IMR-90 (cell line): ENCODE results near the gene TSPAN3. TPM values are rescaled to one million over a fixed set of nuclear protein-coding genes. Genes with fewer than 3 reads are reported as not detected.

Experiments used
- ATAC-seq: fragments of 200-7000 bp; cut with Tn5 transposase; 2 replicates; pipeline ENCODE4 v1.9.1; 2020; ENCODE audit warnings: low read depth, mild to moderate bottlenecking, moderate library complexity
- BruUV-seq: library from RNA; stranded (reverse); fragments of 400-500 nt; replicated peaks from 2 replicates; lab custom pipeline; 2021; lab: Mats Ljungman, UMichigan
- CTCF ChIA-PET: fragments of 300-600 bp; formaldehyde crosslinking; extraction: SDS; loops from one replicate; lab custom pipeline; 2021; ENCODE audit warnings: antibody characterized with exemption; lab: Yijun Ruan, JAX
- POLR2A ChIA-PET: fragments of 300-600 bp; sonication (Branson Sonifier 250); formaldehyde crosslinking; loops from one replicate; lab custom pipeline; 2022; ENCODE audit warnings: antibody characterized with exemption; ENCODE audit not compliant: unreplicated experiment; lab: Charles Lee
- DNase-seq: peaks from one replicate; pipeline ENCODE4 v3.0.0; 2013
- H2AFZ ChIP-seq: replicated peaks from 2 replicates; pipeline ENCODE3; 2013; ENCODE audit warnings: low read length, mild to moderate bottlenecking; ENCODE audit not compliant: poor library complexity
- H2AK5ac ChIP-seq: 2 replicates; pipeline ENCODE4 v1.6.1; 2013; ENCODE audit warnings: low read depth, low read length, inconsistent platforms
- H2AK9ac ChIP-seq: replicated peaks from 2 replicates; pipeline ENCODE3; 2013; ENCODE audit warnings: mild to moderate bottlenecking, low read depth, low read length, moderate library complexity; ENCODE audit not compliant: poor library complexity
- H2BK120ac ChIP-seq: 2 replicates; pipeline ENCODE4 v1.6.1; 2013; ENCODE audit warnings: low read depth, low read length, inconsistent platforms
- H2BK15ac ChIP-seq: 3 replicates; pipeline ENCODE4 v1.6.1; 2013; ENCODE audit warnings: low read depth, low read length, inconsistent platforms
- H2BK20ac ChIP-seq: 2 replicates; pipeline ENCODE4 v1.6.1; 2013; ENCODE audit warnings: low read depth, mild to moderate bottlenecking, inconsistent platforms, low read length, moderate library complexity
- H2BK5ac ChIP-seq: 2 replicates; pipeline ENCODE4 v1.6.1; 2013; ENCODE audit warnings: mild to moderate bottlenecking, low read depth, low read length, inconsistent platforms; ENCODE audit not compliant: poor library complexity, severe bottlenecking
- H3K14ac ChIP-seq: replicated peaks from 2 replicates; pipeline ENCODE4 v1.6.1; 2013; ENCODE audit warnings: low read depth, low read length, inconsistent platforms
- H3K18ac ChIP-seq: 2 replicates; pipeline ENCODE4 v1.6.1; 2013; ENCODE audit warnings: low read depth, low read length, control low read depth
- H3K23ac ChIP-seq: 2 replicates; pipeline ENCODE4 v1.6.1; 2013; ENCODE audit warnings: low read depth, low read length, inconsistent platforms
- H3K27ac ChIP-seq: 2 replicates; pipeline ENCODE4 v1.5.1; 2013; ENCODE audit warnings: mild to moderate bottlenecking, control low read depth, low read length; ENCODE audit not compliant: insufficient read depth
- H3K27me3 ChIP-seq: 2 replicates; pipeline ENCODE4 v1.6.1; 2013; ENCODE audit warnings: low read length; ENCODE audit not compliant: control insufficient read depth, insufficient read depth
- H3K36me3 ChIP-seq: 2 replicates; pipeline ENCODE4 v1.6.1; 2013; ENCODE audit warnings: low read length, mixed read lengths; ENCODE audit not compliant: control insufficient read depth, insufficient read depth
- H3K4ac ChIP-seq: 2 replicates; pipeline ENCODE4 v1.6.1; 2013; ENCODE audit warnings: low read depth, low read length, inconsistent platforms
- H3K4me1 ChIP-seq: 2 replicates; pipeline ENCODE4 v1.6.1; 2013; ENCODE audit warnings: low read length, mixed read lengths; ENCODE audit not compliant: control insufficient read depth, insufficient read depth
- H3K4me2 ChIP-seq: 2 replicates; pipeline ENCODE4 v1.6.1; 2013; ENCODE audit warnings: low read depth, mild to moderate bottlenecking, control low read depth, low read length, moderate library complexity
- H3K4me3 ChIP-seq: 2 replicates; pipeline ENCODE4 v1.5.1; 2013; ENCODE audit warnings: low read depth, mild to moderate bottlenecking, control low read depth, low read length, moderate library complexity; ENCODE audit not compliant: insufficient read depth
- H3K56ac ChIP-seq: 2 replicates; pipeline ENCODE4 v1.6.1; 2013; ENCODE audit warnings: low read length, inconsistent platforms; ENCODE audit not compliant: insufficient read depth; ENCODE audit errors: extremely low read depth
- H3K79me1 ChIP-seq, 2 experiments: 2 replicates each; pipeline ENCODE4 v1.6.1; 2013; ENCODE audit warnings: low read length in 2 of 2, inconsistent platforms in 1 of 2, low read depth in 1 of 2
- H3K9ac ChIP-seq: 2 replicates; pipeline ENCODE4 v1.6.1; 2013; ENCODE audit warnings: low read depth, low read length, control low read depth
- H3K9me1 ChIP-seq: 2 replicates; pipeline ENCODE4 v1.6.1; 2013; ENCODE audit warnings: low read length, inconsistent platforms; ENCODE audit not compliant: insufficient read depth
- H3K9me3 ChIP-seq: 2 replicates; pipeline ENCODE4 v1.6.1; 2013; ENCODE audit warnings: low read length; ENCODE audit not compliant: control insufficient read depth, insufficient read depth
- H4K20me1 ChIP-seq: 2 replicates; pipeline ENCODE4 v1.6.1; 2013; ENCODE audit warnings: low read length, inconsistent platforms; ENCODE audit not compliant: insufficient read depth
- H4K5ac ChIP-seq: 2 replicates; pipeline ENCODE4 v1.6.1; 2013; ENCODE audit warnings: mild to moderate bottlenecking, low read depth, low read length, control low read depth
- H4K8ac ChIP-seq, 2 experiments: 2 replicates each; pipeline ENCODE4 v1.6.1; 2013; ENCODE audit warnings: low read depth in 2 of 2, low read length in 2 of 2, control low read depth in 1 of 2, inconsistent platforms in 1 of 2
- H4K91ac ChIP-seq: 2 replicates; pipeline ENCODE4 v1.6.1; 2013; ENCODE audit warnings: low read depth, low read length, inconsistent platforms; ENCODE audit not compliant: insufficient read depth
- BHLHE40 ChIP-seq: fragments of 150-350 bp; IDR thresholded peaks from 2 replicates; pipeline ENCODE4 v1.6.1; 2016; ENCODE audit warnings: mild to moderate bottlenecking, low read depth, low read length
- CEBPB ChIP-seq: IDR thresholded peaks from 2 replicates; pipeline ENCODE4 v1.6.1; 2012; ENCODE audit warnings: low read depth, low read length, improper control_type of control experiment
- CHD1 ChIP-seq: IDR thresholded peaks from 2 replicates; pipeline ENCODE4 v1.6.1; 2012; ENCODE audit warnings: low read depth, low read length, improper control_type of control experiment
- FOS ChIP-seq: fragments of 150-350 bp; IDR thresholded peaks from 2 replicates; pipeline ENCODE4 v1.6.1; 2016; ENCODE audit warnings: low read depth, low read length
- MAFK ChIP-seq: IDR thresholded peaks from 2 replicates; pipeline ENCODE4 v1.6.1; 2012; ENCODE audit warnings: low read depth, low read length, improper control_type of control experiment
- MAZ ChIP-seq: IDR thresholded peaks from 2 replicates; pipeline ENCODE4 v1.6.1; 2012; ENCODE audit warnings: low read depth, mild to moderate bottlenecking, low read length, improper control_type of control experiment, moderate library complexity, borderline replicate concordance
- MXI1 ChIP-seq: IDR thresholded peaks from 2 replicates; pipeline ENCODE4 v1.6.1; 2012; ENCODE audit warnings: low read depth, mild to moderate bottlenecking, low read length, moderate library complexity, borderline replicate concordance
- NFE2L2 ChIP-seq: fragments of 150-350 bp; IDR thresholded peaks from 2 replicates; pipeline ENCODE4 v1.6.1; 2016; ENCODE audit warnings: low read depth, mild to moderate bottlenecking, low read length
- POLR2A ChIP-seq: IDR thresholded peaks from 2 replicates; pipeline ENCODE4 v1.6.1; 2012; ENCODE audit warnings: mild to moderate bottlenecking, low read depth, low read length
- RAD21 ChIP-seq: IDR thresholded peaks from 2 replicates; pipeline ENCODE4 v1.6.1; 2012; ENCODE audit warnings: low read length, improper control_type of control experiment
- RCOR1 ChIP-seq: IDR thresholded peaks from 2 replicates; pipeline ENCODE4 v1.6.1; 2012; ENCODE audit warnings: mild to moderate bottlenecking, low read length, improper control_type of control experiment; ENCODE audit not compliant: insufficient replicate concordance
- RFX5 ChIP-seq: IDR thresholded peaks from 2 replicates; pipeline ENCODE4 v1.8.0; 2012; ENCODE audit warnings: low read depth, mild to moderate bottlenecking, low read length, moderate library complexity
- SMC3 ChIP-seq: fragments of 150-350 bp; IDR thresholded peaks from 2 replicates; pipeline ENCODE4 v1.6.1; 2016; ENCODE audit warnings: low read depth, mild to moderate bottlenecking, antibody characterized with exemption, low read length, moderate library complexity
- WGBS, 2 experiments: methylation state at CpG; one replicate each; pipeline versions ENCODE4 v1.1.5 to v1.1.7; 2013; ENCODE audit warnings: missing lambda C conversion rate in 2 of 2; ENCODE audit not compliant: insufficient read length in 1 of 2; ENCODE audit errors: extremely low coverage in 2 of 2; 5-methylcytosine and 5-hydroxymethylcytosine counted together
- dilution Hi-C: fragments of 300-500 bp; cut with HindIII; formaldehyde crosslinking; loops from one replicate; pipeline ENCODE4 v1.14.3; 2018; ENCODE audit warnings: low sequenced_read_pairs; ENCODE audit not compliant: unreplicated experiment
- in situ Hi-C: fragments of 300-500 bp; cut with MboI; formaldehyde crosslinking; loops from 3 replicates; pipeline ENCODE4 v1.14.3; 2019; ENCODE audit warnings: low sequenced_read_pairs, inconsistent platforms, mixed read lengths
- intact Hi-C: fragments of 100-400 bp; cut with micrococcal nuclease; formaldehyde crosslinking; loops from 2 replicates; pipeline ENCODE4 v1.10.0; 2022
- polyA plus RNA-seq, 3 experiments: library from polyadenylated mRNA; depleted of rRNA; stranded (reverse); fragments of >200 nt; gene quantifications; 2 replicates each; pipeline ENCODE4 v1.2.3, GENCODE V29; 2012; ENCODE audit warnings: low replicate concordance in 1 of 3
- total RNA-seq: library from RNA; depleted of rRNA; stranded (reverse); fragments of >200 nt; gene quantifications from 2 replicates; pipeline ENCODE4 v1.2.3, GENCODE V29; 2012
- TF ChIP-seq, protein P1 (sequence below): fragments of 150-350 bp; IDR thresholded peaks from 2 replicates; pipeline ENCODE4 v1.6.1; 2016; ENCODE audit warnings: low read depth, mild to moderate bottlenecking, low read length, moderate library complexity, borderline replicate concordance
- TF ChIP-seq, protein P2 (sequence below): conservative IDR thresholded peaks from 2 replicates; pipeline ENCODE4 v1.5.1; 2012; ENCODE audit warnings: mild to moderate bottlenecking, low read depth, low read length, improper control_type of control experiment
- TF ChIP-seq, protein P3 (sequence below): fragments of 150-350 bp; IDR thresholded peaks from 2 replicates; pipeline ENCODE4 v1.6.1; 2017; ENCODE audit warnings: mild to moderate bottlenecking, antibody characterized with exemption, low read length, low read depth

Gene TSPAN3
- total and polyA plus RNA-seq, 2 of the 4 experiments (the other 2 are of a cell fraction) = 270 to 295 TPM

DNA sequence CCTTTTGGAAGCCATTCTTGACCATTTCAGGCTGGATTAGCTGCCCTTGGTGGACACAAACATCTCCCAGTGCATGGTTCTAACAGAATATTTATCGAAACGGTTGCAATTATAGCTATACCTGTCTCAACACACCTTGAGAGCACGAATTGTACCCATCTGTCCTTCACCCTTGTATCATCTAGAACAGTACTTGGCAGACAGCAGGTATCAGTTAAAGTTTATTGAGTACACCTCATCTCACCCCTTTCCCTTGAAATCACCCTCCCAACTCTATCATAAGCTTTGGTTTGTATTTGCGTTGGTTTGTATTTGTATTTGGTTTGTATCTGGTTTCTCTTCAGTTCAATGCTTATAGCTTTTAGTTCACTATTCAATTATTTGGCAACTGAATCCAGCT is 12.4 kb downstream of the TSPAN3 start:
- Histone ChIP-seq H2BK120ac (no peak overlapping the region), H3K14ac (no peak overlapping the region), H2BK20ac (no peak overlapping the region), H3K27me3 (no peaks in the 10 kb centered on the region), H3K4ac (no peak overlapping the region), H3K79me1 (peaks cover 26 to 72% of the 10 kb centered on the region in 2 experiments), H4K8ac (no peak overlapping the region), H3K56ac (no peak overlapping the region), H3K18ac (no peak overlapping the region), H3K36me3 (peaks cover 5% of the 10 kb centered on the region; the same call in 1 of the 2 replicates), H3K9me3 (no peaks in the 10 kb centered on the region), H3K23ac (no peak overlapping the region), H2BK5ac (no peak overlapping the region), H2AK9ac (no peak overlapping the region), H3K9ac (no peak overlapping the region), H2AK5ac (no peak overlapping the region), H3K9me1 (peaks cover 20% of the 10 kb centered on the region), H3K4me3 (no peak overlapping the region), H2BK15ac (no peak overlapping the region), H2AFZ (no peak overlapping the region), H3K4me1 (peaks cover 12% of the 10 kb centered on the region), H4K20me1 (peaks cover 31% of the 10 kb centered on the region), H4K5ac (no peak overlapping the region), H3K27ac (no peak overlapping the region), H4K91ac (no peak overlapping the region), H3K4me2 (no peak overlapping the region)
- POLR2A ChIA-PET = no interaction called here
- DNase-seq (no peak), ATAC-seq (no peak)
- dilution Hi-C loops = no loop called here
- CTCF ChIA-PET = interaction anchor here (1.4 kb wide), 1 partner anchor 9 kb away, joined by 3 read pairs; no protein-coding TSS in a partner anchor
- 100% methylated on average over 1 of the region's 4 CpGs; no CpG with 5 or more reads in 1 of the 2 experiments for WGBS, 2 experiments
- in situ Hi-C loops = no loop called here
- intact Hi-C loops = no loop called here
- BruUV-seq = no TSS peak
- TF ChIP-seq, protein P1, sequence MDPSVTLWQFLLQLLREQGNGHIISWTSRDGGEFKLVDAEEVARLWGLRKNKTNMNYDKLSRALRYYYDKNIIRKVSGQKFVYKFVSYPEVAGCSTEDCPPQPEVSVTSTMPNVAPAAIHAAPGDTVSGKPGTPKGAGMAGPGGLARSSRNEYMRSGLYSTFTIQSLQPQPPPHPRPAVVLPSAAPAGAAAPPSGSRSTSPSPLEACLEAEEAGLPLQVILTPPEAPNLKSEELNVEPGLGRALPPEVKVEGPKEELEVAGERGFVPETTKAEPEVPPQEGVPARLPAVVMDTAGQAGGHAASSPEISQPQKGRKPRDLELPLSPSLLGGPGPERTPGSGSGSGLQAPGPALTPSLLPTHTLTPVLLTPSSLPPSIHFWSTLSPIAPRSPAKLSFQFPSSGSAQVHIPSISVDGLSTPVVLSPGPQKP = no peak
- TF ChIP-seq CEBPB (no peak), FOS (no peak), NFE2L2 (no peak), POLR2A (no peak), MAFK (no peak), MAZ (no peak), RCOR1 (no peak), MXI1 (no peak), RFX5 (no peak), BHLHE40 (no peak), SMC3 (no peak), CHD1 (no peak), RAD21 (no peak)
- TF ChIP-seq, protein P2, sequence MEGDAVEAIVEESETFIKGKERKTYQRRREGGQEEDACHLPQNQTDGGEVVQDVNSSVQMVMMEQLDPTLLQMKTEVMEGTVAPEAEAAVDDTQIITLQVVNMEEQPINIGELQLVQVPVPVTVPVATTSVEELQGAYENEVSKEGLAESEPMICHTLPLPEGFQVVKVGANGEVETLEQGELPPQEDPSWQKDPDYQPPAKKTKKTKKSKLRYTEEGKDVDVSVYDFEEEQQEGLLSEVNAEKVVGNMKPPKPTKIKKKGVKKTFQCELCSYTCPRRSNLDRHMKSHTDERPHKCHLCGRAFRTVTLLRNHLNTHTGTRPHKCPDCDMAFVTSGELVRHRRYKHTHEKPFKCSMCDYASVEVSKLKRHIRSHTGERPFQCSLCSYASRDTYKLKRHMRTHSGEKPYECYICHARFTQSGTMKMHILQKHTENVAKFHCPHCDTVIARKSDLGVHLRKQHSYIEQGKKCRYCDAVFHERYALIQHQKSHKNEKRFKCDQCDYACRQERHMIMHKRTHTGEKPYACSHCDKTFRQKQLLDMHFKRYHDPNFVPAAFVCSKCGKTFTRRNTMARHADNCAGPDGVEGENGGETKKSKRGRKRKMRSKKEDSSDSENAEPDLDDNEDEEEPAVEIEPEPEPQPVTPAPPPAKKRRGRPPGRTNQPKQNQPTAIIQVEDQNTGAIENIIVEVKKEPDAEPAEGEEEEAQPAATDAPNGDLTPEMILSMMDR = no peak
- TF ChIP-seq, protein P3, sequence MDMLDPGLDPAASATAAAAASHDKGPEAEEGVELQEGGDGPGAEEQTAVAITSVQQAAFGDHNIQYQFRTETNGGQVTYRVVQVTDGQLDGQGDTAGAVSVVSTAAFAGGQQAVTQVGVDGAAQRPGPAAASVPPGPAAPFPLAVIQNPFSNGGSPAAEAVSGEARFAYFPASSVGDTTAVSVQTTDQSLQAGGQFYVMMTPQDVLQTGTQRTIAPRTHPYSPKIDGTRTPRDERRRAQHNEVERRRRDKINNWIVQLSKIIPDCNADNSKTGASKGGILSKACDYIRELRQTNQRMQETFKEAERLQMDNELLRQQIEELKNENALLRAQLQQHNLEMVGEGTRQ = no peak
